ENCODE data around the gene TMBIM4. TPM values are rescaled to one million over a fixed set of nuclear protein-coding genes. Genes with fewer than 3 reads are reported as not detected.

Gene TMBIM4
- total RNA-seq, 1 experiment from 2014 or later: 18.4 TPM

DNA sequence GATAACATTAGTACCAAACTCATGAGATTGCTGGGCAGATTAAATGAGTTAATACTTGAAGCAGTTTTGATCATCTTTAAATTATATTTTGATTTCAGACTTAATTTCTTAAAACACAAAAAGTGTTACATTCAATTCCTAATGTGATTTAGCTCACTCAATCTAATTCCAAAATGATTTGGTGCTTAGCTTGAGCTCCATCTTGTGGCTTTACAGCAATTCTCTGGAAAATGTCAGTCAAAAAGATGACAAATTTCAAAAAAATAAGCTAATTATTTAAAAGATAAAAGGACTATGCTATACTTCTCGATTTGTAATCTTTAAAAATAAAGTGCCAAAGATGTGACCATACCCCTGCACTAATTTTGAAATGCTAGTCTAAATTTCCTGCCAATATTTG lies 49.3 kb downstream of the TMBIM4 start:
- Histone ChIP-seq H2BK120ac (ENCODE audit: low read depth, low read length, poor library complexity, severe bottlenecking) (no peak overlapping the region), H3K4ac (ENCODE audit: low read depth, low read length) (no peak overlapping the region), H3K56ac (ENCODE audit: insufficient read length, low read depth, low read length) (no peak overlapping the region), H2BK5ac (ENCODE audit: insufficient read length, low read length) (no peak overlapping the region), H3K79me1 (ENCODE audit: insufficient read depth, low read depth, low read length, poor library complexity, severe bottlenecking) (no peaks in the 10 kb centered on the region), H4K20me1 (ENCODE audit: control insufficient read depth, insufficient read depth, insufficient read length) (no peaks in the 10 kb centered on the region), H4K5ac (ENCODE audit: insufficient read length, low read depth, low read length) (no peak overlapping the region), H3K27me3 (ENCODE audit: insufficient read depth, low read length) (no peaks in the 10 kb centered on the region), H3K27ac (ENCODE audit: insufficient read length, low read depth, low read length) (no peak overlapping the region), H4K91ac (ENCODE audit: insufficient read length, low read depth, low read length) (no peak overlapping the region), H2BK15ac (ENCODE audit: low read depth, low read length) (no peak overlapping the region), H3K4me1 (ENCODE audit: insufficient read depth, low read length) (no peaks in the 10 kb centered on the region), H2BK20ac (ENCODE audit: low read depth, low read length, poor library complexity, severe bottlenecking) (no peak overlapping the region), H3K79me2 (ENCODE audit: insufficient read depth, low read length) (no peaks in the 10 kb centered on the region), H3K4me2 (ENCODE audit: insufficient read depth, insufficient read length, low read length) (no peak overlapping the region), H3T11ph (ENCODE audit: low read length) (no peak overlapping the region), H4K8ac (replicated peaks; ENCODE audit: insufficient read length, low read depth, low read length) (no peak overlapping the region), H3K23ac (ENCODE audit: insufficient read length, low read depth, low read length) (no peak overlapping the region), H3K18ac (ENCODE audit: insufficient read length, low read depth, low read length) (no peak overlapping the region), H3K14ac (ENCODE audit: insufficient read depth, low read length) (no peak overlapping the region), H2AFZ (ENCODE audit: low read length) (no peak overlapping the region), H3K23me2 (ENCODE audit: insufficient read length, low read depth, low read length, poor library complexity, severe bottlenecking) (no peaks in the 10 kb centered on the region), H2AK5ac (ENCODE audit: insufficient read length, low read length) (no peak overlapping the region), H3K9ac (ENCODE audit: extremely low read depth, insufficient read length, low read length) (no peak overlapping the region), H2BK12ac (ENCODE audit: insufficient read length, low read depth, low read length) (no peak overlapping the region), H3K9me3 (ENCODE audit: control insufficient read depth, low read depth, low read length) (no peaks in the 10 kb centered on the region)
- TF ChIP-seq, protein P1, sequence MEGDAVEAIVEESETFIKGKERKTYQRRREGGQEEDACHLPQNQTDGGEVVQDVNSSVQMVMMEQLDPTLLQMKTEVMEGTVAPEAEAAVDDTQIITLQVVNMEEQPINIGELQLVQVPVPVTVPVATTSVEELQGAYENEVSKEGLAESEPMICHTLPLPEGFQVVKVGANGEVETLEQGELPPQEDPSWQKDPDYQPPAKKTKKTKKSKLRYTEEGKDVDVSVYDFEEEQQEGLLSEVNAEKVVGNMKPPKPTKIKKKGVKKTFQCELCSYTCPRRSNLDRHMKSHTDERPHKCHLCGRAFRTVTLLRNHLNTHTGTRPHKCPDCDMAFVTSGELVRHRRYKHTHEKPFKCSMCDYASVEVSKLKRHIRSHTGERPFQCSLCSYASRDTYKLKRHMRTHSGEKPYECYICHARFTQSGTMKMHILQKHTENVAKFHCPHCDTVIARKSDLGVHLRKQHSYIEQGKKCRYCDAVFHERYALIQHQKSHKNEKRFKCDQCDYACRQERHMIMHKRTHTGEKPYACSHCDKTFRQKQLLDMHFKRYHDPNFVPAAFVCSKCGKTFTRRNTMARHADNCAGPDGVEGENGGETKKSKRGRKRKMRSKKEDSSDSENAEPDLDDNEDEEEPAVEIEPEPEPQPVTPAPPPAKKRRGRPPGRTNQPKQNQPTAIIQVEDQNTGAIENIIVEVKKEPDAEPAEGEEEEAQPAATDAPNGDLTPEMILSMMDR (conservative IDR thresholded peaks at IDR 0.05): no peak; the same call in 2 of the 3 replicates
- H3K9me3 Mint-ChIP-seq: no peaks in the 10 kb centered on the region
- DNase-seq: no peak
- no CpG with 5 or more reads among the region's 1 CpG for WGBS (ENCODE audit: extremely low coverage, insufficient read length, low lambda C conversion rate)
- H3K4me3 Mint-ChIP-seq: no peak overlapping the region
- no peaks in the 10 kb centered on the region for H3K4me1 Mint-ChIP-seq
- no peaks in the 10 kb centered on the region for H3K27me3 Mint-ChIP-seq (ENCODE audit: low read depth)
- no peak overlapping the region for H3K27ac Mint-ChIP-seq
- peaks cover 10 to 37% (median 35%) of the 10 kb centered on the region in 3 experiments; a peak in 5 of 7 replicates for H3K36me3 Mint-ChIP-seq (ENCODE audit: insufficient read depth in 1 of 3, low read depth in 3 of 3)
